Gastroesophageal sphincter (tissue), 4 donors: ENCODE measurements around the gene SHKBP1. TPM values are rescaled to one million over a fixed set of nuclear protein-coding genes. Genes with fewer than 3 reads are reported as not detected.

ENCODE experiments used
- ATAC-seq: fragments of 150-250 bp; one replicate; pipeline ENCODE4 v1.9.1; 2016; ENCODE audit warnings: mild to moderate bottlenecking, moderate library complexity
- H3K27ac ChIP-seq, 4 donors: fragments of 200-600 bp; sonication (generic) in 3 of 4; 1 replicate in 3 of 4; 2 replicates in 1 of 4; pipeline ENCODE4 v1.5.1; 2016 to 2019
- H3K27me3 ChIP-seq: fragments of 200-600 bp; sonication (generic); one replicate; pipeline ENCODE4 v1.5.1; 2019
- H3K36me3 ChIP-seq, 2 donors: fragments of 200-600 bp; sonication (generic); one replicate each; pipeline ENCODE4 v1.5.1; 2019; ENCODE audit warnings: control low read depth in 1 of 2
- H3K4me1 ChIP-seq, 3 donors: fragments of 200-600 bp; sonication (generic); 1 replicate in 2 of 3; 2 replicates in 1 of 3; pipeline ENCODE4 v1.5.1; 2016 to 2019; ENCODE audit warnings: control low read depth in 2 of 3
- H3K4me3 ChIP-seq, 2 donors: fragments of 200-600 bp; sonication (generic); one replicate each; pipeline ENCODE4 v1.5.1; 2019; ENCODE audit warnings: mild to moderate bottlenecking in 1 of 2, moderate library complexity in 1 of 2
- H3K9me3 ChIP-seq, 3 donors: fragments of 200-600 bp; sonication (generic); one replicate each; pipeline ENCODE4 v1.5.1; 2017 to 2019; ENCODE audit warnings: control low read depth in 2 of 3
- EP300 ChIP-seq: sonication (generic); formaldehyde crosslinking; IDR thresholded peaks from one replicate; pipeline ENCODE4 v1.6.1; 2017; ENCODE audit warnings: antibody characterized with exemption, mild to moderate bottlenecking
- POLR2A ChIP-seq, 2 donors: fragments of 450-650 bp; IDR thresholded peaks; one replicate each; pipeline ENCODE4 v1.6.1; 2017; ENCODE audit warnings: antibody characterized with exemption in 2 of 2, mild to moderate bottlenecking in 2 of 2, moderate library complexity in 1 of 2
- POLR2AphosphoS5 ChIP-seq: sonication (generic); formaldehyde crosslinking; IDR thresholded peaks from one replicate; pipeline ENCODE4 v1.6.1; 2017; ENCODE audit warnings: antibody characterized with exemption
- WGBS, 2 donors: methylation state at CpG; one replicate each; pipeline ENCODE4 v1.1.5; 2018; ENCODE audit warnings: low coverage in 1 of 2; 5-methylcytosine and 5-hydroxymethylcytosine counted together
- total RNA-seq, 4 donors: library from RNA; depleted of rRNA; stranded (reverse); fragments of >200 nt; gene quantifications; one replicate each; pipeline ENCODE4 v1.1.0, GENCODE V29; 2016
- TF ChIP-seq, protein P1 (sequence below), 4 experiments: fragments of 200-600 bp in 2 of 4; fragments of 450-650 bp in 2 of 4; sonication (generic) in 1 of 4; IDR thresholded peaks; one replicate each; pipeline ENCODE4 v1.5.1; 2017 to 2019; ENCODE audit warnings: antibody characterized with exemption in 4 of 4, mild to moderate bottlenecking in 2 of 4, moderate library complexity in 2 of 4

The SHKBP1 gene
- total RNA-seq, 4 donors from 2014 or later = 30.3 to 50.1 (median 37.7) TPM

DNA sequence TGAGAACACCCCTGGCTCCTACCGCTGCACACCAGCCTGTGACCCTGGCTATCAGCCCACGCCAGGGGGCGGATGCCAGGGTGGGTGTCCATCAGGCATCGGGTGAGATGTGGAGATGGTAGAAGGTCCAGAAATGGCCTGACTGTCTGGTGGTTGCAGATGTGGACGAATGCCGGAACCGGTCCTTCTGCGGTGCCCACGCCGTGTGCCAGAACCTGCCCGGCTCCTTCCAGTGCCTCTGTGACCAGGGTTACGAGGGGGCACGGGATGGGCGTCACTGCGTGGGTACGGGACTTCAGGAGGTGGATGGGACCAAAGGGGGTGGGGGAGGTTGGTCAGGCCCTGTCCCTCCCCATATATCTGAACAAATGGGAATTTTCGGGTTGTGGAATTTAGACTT, 40.3 kb downstream of the SHKBP1 start:
- peaks cover 0 to 52% of the 10 kb centered on the region in 2 donors for H3K36me3 ChIP-seq
- no peaks in the 10 kb centered on the region for H3K9me3 ChIP-seq
- H3K27ac ChIP-seq = no peak overlapping the region
- H3K4me1 ChIP-seq = peaks cover 0 to 42% (median 14%) of the 10 kb centered on the region in 3 donors
- no peak overlapping the region for H3K4me3 ChIP-seq
- no peaks in the 10 kb centered on the region for H3K27me3 ChIP-seq
- 88 to 90% methylated on average over 2 to 6 of the region's 17 CpGs for WGBS, 2 donors
- no peak for ATAC-seq
- TF ChIP-seq EP300 = no peak
- TF ChIP-seq POLR2AphosphoS5 = no peak
- no peak for TF ChIP-seq POLR2A (IDR thresholded peaks at IDR 0.05)
- TF ChIP-seq, protein P1, sequence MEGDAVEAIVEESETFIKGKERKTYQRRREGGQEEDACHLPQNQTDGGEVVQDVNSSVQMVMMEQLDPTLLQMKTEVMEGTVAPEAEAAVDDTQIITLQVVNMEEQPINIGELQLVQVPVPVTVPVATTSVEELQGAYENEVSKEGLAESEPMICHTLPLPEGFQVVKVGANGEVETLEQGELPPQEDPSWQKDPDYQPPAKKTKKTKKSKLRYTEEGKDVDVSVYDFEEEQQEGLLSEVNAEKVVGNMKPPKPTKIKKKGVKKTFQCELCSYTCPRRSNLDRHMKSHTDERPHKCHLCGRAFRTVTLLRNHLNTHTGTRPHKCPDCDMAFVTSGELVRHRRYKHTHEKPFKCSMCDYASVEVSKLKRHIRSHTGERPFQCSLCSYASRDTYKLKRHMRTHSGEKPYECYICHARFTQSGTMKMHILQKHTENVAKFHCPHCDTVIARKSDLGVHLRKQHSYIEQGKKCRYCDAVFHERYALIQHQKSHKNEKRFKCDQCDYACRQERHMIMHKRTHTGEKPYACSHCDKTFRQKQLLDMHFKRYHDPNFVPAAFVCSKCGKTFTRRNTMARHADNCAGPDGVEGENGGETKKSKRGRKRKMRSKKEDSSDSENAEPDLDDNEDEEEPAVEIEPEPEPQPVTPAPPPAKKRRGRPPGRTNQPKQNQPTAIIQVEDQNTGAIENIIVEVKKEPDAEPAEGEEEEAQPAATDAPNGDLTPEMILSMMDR (IDR thresholded peaks at IDR 0.05) = no peak

DNA sequence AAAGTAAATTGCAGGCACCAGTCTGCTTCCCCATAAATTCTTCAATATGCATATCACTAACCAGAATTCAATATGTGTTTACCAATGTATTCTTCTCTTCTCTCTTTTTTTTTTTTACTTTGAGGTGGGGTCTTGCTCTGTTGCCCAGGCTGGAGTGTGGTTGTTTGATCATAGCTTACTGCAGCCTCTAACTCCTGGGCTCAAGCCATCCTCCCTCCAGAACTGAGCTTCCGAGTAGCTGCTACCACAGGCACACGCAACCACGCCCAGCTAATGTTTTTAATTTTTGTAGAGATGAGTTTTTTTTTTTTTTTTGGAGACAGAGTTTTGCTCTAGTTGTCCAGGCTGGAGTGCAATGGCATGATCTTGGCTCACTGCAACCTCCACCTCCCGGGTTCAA, 41.3 kb downstream of the SHKBP1 start:
- no peaks in the 10 kb centered on the region for H3K9me3 ChIP-seq
- 74 to 88% methylated on average over 4 of the region's 4 CpGs for WGBS, 2 donors
- H3K27me3 ChIP-seq = no peaks in the 10 kb centered on the region
- no peak for ATAC-seq
- peaks cover 0 to 48% (median 12%) of the 10 kb centered on the region in 3 donors for H3K4me1 ChIP-seq
- H3K27ac ChIP-seq = no peak overlapping the region
- H3K36me3 ChIP-seq = peaks cover 0 to 57% of the 10 kb centered on the region in 2 donors
- H3K4me3 ChIP-seq = no peak overlapping the region
- TF ChIP-seq POLR2AphosphoS5 = no peak
- TF ChIP-seq, protein P1 (IDR thresholded peaks at IDR 0.05) = no peak
- no peak for TF ChIP-seq EP300
- no peak for TF ChIP-seq POLR2A (IDR thresholded peaks at IDR 0.05)

DNA sequence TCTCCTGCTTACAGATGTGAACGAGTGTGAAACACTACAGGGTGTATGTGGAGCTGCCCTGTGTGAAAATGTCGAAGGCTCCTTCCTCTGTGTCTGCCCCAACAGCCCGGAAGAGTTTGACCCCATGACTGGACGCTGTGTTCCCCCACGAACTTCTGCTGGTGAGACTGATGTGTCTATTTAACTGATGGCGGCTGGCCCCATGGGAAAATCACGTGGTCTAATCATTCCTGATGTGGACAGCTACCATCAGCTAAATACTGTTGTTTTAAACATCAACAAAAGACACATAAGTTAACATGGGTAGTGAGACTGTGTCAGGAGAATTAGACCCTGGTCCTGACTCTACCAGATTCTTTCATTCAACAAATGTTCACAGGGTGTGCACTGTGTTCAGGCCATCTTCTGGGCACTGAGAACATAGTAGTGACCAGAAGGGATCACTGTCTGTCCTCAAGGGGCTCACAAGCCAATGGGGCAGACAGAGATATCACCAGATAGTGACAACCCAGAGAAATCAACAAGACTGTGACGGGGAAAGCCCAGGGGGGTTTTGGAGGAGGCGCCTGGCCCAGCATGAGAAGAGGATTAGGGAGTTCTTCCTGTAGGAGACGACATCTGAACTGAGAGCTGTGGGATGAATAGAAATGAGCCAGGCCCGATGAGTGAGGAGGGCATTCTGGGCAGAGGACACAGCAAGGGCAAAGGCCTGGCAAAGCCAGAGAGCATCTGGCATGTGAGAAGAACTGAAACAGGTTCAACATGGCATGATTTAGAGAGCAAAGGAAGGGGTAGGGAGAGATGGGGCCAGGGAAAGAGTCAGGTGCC, 42.9 kb downstream of the SHKBP1 start:
- WGBS, 2 donors = 50 to 60% methylated on average over 4 of the region's 11 CpGs
- ATAC-seq = no peak

DNA sequence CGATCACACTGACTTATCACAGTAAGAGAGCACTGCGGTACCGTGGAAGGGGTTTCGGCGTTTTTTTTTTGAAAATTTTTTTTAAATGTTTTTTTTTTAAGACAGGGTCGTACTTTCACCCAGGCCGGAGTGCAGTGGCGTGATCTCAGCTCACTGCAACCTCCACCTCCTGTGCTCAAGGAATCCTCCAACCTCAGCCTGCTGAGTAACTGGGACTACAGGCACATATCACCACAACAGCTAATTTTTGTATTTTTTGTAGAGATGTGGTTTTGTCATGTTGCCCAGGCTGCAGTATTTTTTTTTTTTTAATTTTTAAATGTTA, 43.5 kb downstream of the SHKBP1 start:
- WGBS, 2 donors = 73 to 88% methylated on average over 7 to 8 of the region's 8 CpGs
- no peak overlapping the region for H3K4me3 ChIP-seq

More for the DNA sequence above, 42.9 kb downstream of the SHKBP1 start:
- Histone ChIP-seq H3K36me3 (peaks cover 0 to 71% of the 10 kb centered on the region in 2 donors), H3K4me1 (peaks cover 0 to 38% (median 7%) of the 10 kb centered on the region in 3 donors), H3K4me3 (no peak overlapping the region), H3K9me3 (no peaks in the 10 kb centered on the region), H3K27me3 (no peaks in the 10 kb centered on the region), H3K27ac (no peak overlapping the region)
- no peak for TF ChIP-seq EP300

DNA sequence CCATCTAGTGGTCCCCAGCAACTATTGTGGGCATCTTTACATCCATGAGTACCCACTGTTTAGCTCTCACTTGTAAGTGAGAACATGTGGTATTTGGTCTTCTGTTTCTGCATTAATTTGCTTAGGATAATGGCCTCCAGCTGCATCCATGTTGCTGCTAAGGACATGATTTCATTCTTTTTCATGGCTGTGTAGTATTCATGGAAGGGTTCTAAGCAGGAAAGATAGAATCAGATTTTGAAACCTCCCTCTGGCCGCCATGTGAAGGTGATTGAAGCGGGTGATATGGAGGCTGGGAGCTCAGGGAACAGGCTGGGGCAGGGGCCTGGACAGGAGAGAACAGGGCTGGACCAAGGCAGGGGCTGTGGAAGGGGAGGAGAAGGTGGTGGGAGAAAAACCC, 44.6 kb downstream of the SHKBP1 start:
- Histone ChIP-seq H3K36me3 (peaks cover 0 to 87% of the 10 kb centered on the region in 2 donors), H3K27ac (no peak overlapping the region), H3K27me3 (no peaks in the 10 kb centered on the region), H3K4me1 (peaks cover 0 to 21% (median 0%) of the 10 kb centered on the region in 3 donors), H3K4me3 (no peak overlapping the region), H3K9me3 (no peaks in the 10 kb centered on the region)
- TF ChIP-seq POLR2AphosphoS5 = no peak
- TF ChIP-seq POLR2A (IDR thresholded peaks at IDR 0.05) = no peak
- TF ChIP-seq, protein P1 (IDR thresholded peaks at IDR 0.05) = no peak
- no peak for TF ChIP-seq EP300
- 50% methylated on average over 2 of the region's 2 CpGs; no CpG with 5 or more reads in 1 of the 2 donors for WGBS, 2 donors
- no peak for ATAC-seq

More for the DNA sequence above, 43.5 kb downstream of the SHKBP1 start:
- no peaks in the 10 kb centered on the region for H3K27me3 ChIP-seq
- peaks cover 0 to 77% of the 10 kb centered on the region in 2 donors for H3K36me3 ChIP-seq
- no peak overlapping the region for H3K27ac ChIP-seq
- no peaks in the 10 kb centered on the region for H3K9me3 ChIP-seq
- ATAC-seq = no peak
- H3K4me1 ChIP-seq = peaks cover 0 to 33% (median 3%) of the 10 kb centered on the region in 3 donors
- TF ChIP-seq POLR2AphosphoS5 (no peak), POLR2A (IDR thresholded peaks at IDR 0.05) (no peak), EP300 (no peak)
- TF ChIP-seq, protein P1 (IDR thresholded peaks at IDR 0.05) = no peak
